Activated naive CD4-positive, alpha-beta T cell treated with anti-CD3 and anti-CD28 coated beads, Interleukin-2, amount 50 U/mL, for 24 hours (primary cell): ENCODE data around the gene THSD4.

Experiments
- H3K27ac Mint-ChIP-seq: one replicate; pipeline ENCODE4 v1.8.0; 2021; ENCODE audit warnings: mild to moderate bottlenecking, mixed read lengths
- H3K27me3 Mint-ChIP-seq: one replicate; pipeline ENCODE4 v1.8.0; 2021; ENCODE audit warnings: mixed read lengths
- H3K36me3 Mint-ChIP-seq: one replicate; pipeline ENCODE4 v1.8.0; 2021; ENCODE audit warnings: mixed read lengths
- H3K4me1 Mint-ChIP-seq: one replicate; pipeline ENCODE4 v1.8.0; 2021; ENCODE audit warnings: mixed read lengths
- H3K4me3 Mint-ChIP-seq: one replicate; pipeline ENCODE4 v1.8.0; 2021; ENCODE audit warnings: mild to moderate bottlenecking, mixed read lengths
- H3K9me3 Mint-ChIP-seq: one replicate; pipeline ENCODE4 v1.8.0; 2021; ENCODE audit warnings: mixed read lengths

Gene THSD4

GRCh38 chr15:71449363-71449762, 334.1 kb downstream of the THSD4 start:
- H3K27ac Mint-ChIP-seq, result no peak overlapping the region
- H3K36me3 Mint-ChIP-seq, result no peaks in the 10 kb centered on the region
- H3K9me3 Mint-ChIP-seq, result no peaks in the 10 kb centered on the region
- H3K27me3 Mint-ChIP-seq, result peaks cover under 1% of the 10 kb centered on the region
- no peaks in the 10 kb centered on the region for H3K4me1 Mint-ChIP-seq
- H3K4me3 Mint-ChIP-seq, result no peak overlapping the region

- Mint-ChIP-seq H3K4me3 (no peak overlapping the region), H3K9me3 (no peaks in the 10 kb centered on the region), H3K27ac (no peak overlapping the region), H3K36me3 (no peaks in the 10 kb centered on the region), H3K27me3 (peaks cover 1% of the 10 kb centered on the region), H3K4me1 (no peaks in the 10 kb centered on the region)
These were observed 334.7 kb downstream of the THSD4 start for GRCh38 chr15:71449956-71450355.

- H3K4me3 Mint-ChIP-seq, result no peak overlapping the region
- H3K4me1 Mint-ChIP-seq, result no peaks in the 10 kb centered on the region
- peaks cover 1% of the 10 kb centered on the region for H3K27me3 Mint-ChIP-seq
- H3K27ac Mint-ChIP-seq, result no peak overlapping the region
- no peaks in the 10 kb centered on the region for H3K9me3 Mint-ChIP-seq
- no peaks in the 10 kb centered on the region for H3K36me3 Mint-ChIP-seq
These were observed 335.9 kb downstream of the THSD4 start for GRCh38 chr15:71451130-71451529.

GRCh38 chr15:71452893-71453292, 337.6 kb downstream of the THSD4 start:
- no peak overlapping the region for H3K4me3 Mint-ChIP-seq
- H3K27me3 Mint-ChIP-seq, result peaks cover 4% of the 10 kb centered on the region
- no peaks in the 10 kb centered on the region for H3K9me3 Mint-ChIP-seq
- no peaks in the 10 kb centered on the region for H3K4me1 Mint-ChIP-seq
- no peaks in the 10 kb centered on the region for H3K36me3 Mint-ChIP-seq
- no peak overlapping the region for H3K27ac Mint-ChIP-seq

GRCh38 chr15:71454462-71454996, 339.3 kb downstream of the THSD4 start:
- peaks cover 4% of the 10 kb centered on the region for H3K27me3 Mint-ChIP-seq
- no peak overlapping the region for H3K4me3 Mint-ChIP-seq
- H3K9me3 Mint-ChIP-seq, result no peaks in the 10 kb centered on the region
- H3K36me3 Mint-ChIP-seq, result no peaks in the 10 kb centered on the region
- no peak overlapping the region for H3K27ac Mint-ChIP-seq
- no peaks in the 10 kb centered on the region for H3K4me1 Mint-ChIP-seq

- Mint-ChIP-seq H3K36me3 (no peaks in the 10 kb centered on the region), H3K27me3 (peaks cover 4% of the 10 kb centered on the region), H3K9me3 (no peaks in the 10 kb centered on the region), H3K4me3 (no peak overlapping the region), H3K27ac (no peak overlapping the region), H3K4me1 (no peaks in the 10 kb centered on the region)
These were observed 339.8 kb downstream of the THSD4 start for GRCh38 chr15:71455107-71455506.

- Mint-ChIP-seq H3K9me3 (no peaks in the 10 kb centered on the region), H3K4me1 (no peaks in the 10 kb centered on the region), H3K36me3 (no peaks in the 10 kb centered on the region), H3K4me3 (no peak overlapping the region), H3K27me3 (peaks cover 4% of the 10 kb centered on the region), H3K27ac (no peak overlapping the region)
These were observed 340.6 kb downstream of the THSD4 start for GRCh38 chr15:71455878-71456277.

- no peaks in the 10 kb centered on the region for H3K4me1 Mint-ChIP-seq
- H3K4me3 Mint-ChIP-seq, result no peak overlapping the region
- no peaks in the 10 kb centered on the region for H3K36me3 Mint-ChIP-seq
- no peak overlapping the region for H3K27ac Mint-ChIP-seq
- H3K9me3 Mint-ChIP-seq, result no peaks in the 10 kb centered on the region
- peaks cover 4% of the 10 kb centered on the region for H3K27me3 Mint-ChIP-seq
These were observed 341.1 kb downstream of the THSD4 start for GRCh38 chr15:71456362-71456761.

- no peak overlapping the region for H3K27ac Mint-ChIP-seq
- peaks cover 4% of the 10 kb centered on the region for H3K27me3 Mint-ChIP-seq
- no peak overlapping the region for H3K4me3 Mint-ChIP-seq
- no peaks in the 10 kb centered on the region for H3K9me3 Mint-ChIP-seq
- no peaks in the 10 kb centered on the region for H3K4me1 Mint-ChIP-seq
- no peaks in the 10 kb centered on the region for H3K36me3 Mint-ChIP-seq
These were observed 341.5 kb downstream of the THSD4 start for GRCh38 chr15:71456811-71457210.

GRCh38 chr15:71458089-71458660, 342.9 kb downstream of the THSD4 start:
- Mint-ChIP-seq H3K27ac (no peak overlapping the region), H3K4me1 (no peaks in the 10 kb centered on the region)

GRCh38 chr15:71461748-71462147, 346.5 kb downstream of the THSD4 start:
- peaks cover 6% of the 10 kb centered on the region for H3K27me3 Mint-ChIP-seq
- no peaks in the 10 kb centered on the region for H3K4me1 Mint-ChIP-seq
- no peaks in the 10 kb centered on the region for H3K9me3 Mint-ChIP-seq
- no peak overlapping the region for H3K27ac Mint-ChIP-seq
- no peaks in the 10 kb centered on the region for H3K36me3 Mint-ChIP-seq
- H3K4me3 Mint-ChIP-seq, result no peak overlapping the region

More at GRCh38 chr15:71458089-71458660, 342.9 kb downstream of the THSD4 start:
- Mint-ChIP-seq H3K4me3 (no peak overlapping the region), H3K9me3 (no peaks in the 10 kb centered on the region), H3K27me3 (peaks cover 5% of the 10 kb centered on the region), H3K36me3 (no peaks in the 10 kb centered on the region)

- no peaks in the 10 kb centered on the region for H3K36me3 Mint-ChIP-seq
- no peak overlapping the region for H3K27ac Mint-ChIP-seq
- no peaks in the 10 kb centered on the region for H3K4me1 Mint-ChIP-seq
- peaks cover 4% of the 10 kb centered on the region for H3K27me3 Mint-ChIP-seq
- no peak overlapping the region for H3K4me3 Mint-ChIP-seq
- H3K9me3 Mint-ChIP-seq, result no peaks in the 10 kb centered on the region
These were observed 347.4 kb downstream of the THSD4 start for GRCh38 chr15:71462638-71463037.

- Mint-ChIP-seq H3K4me3 (no peak overlapping the region), H3K9me3 (no peaks in the 10 kb centered on the region)
These were observed 347.9 kb downstream of the THSD4 start for GRCh38 chr15:71463156-71463665.

GRCh38 chr15:71465131-71465955, 350.1 kb downstream of the THSD4 start:
- no peak overlapping the region for H3K4me3 Mint-ChIP-seq
- no peaks in the 10 kb centered on the region for H3K36me3 Mint-ChIP-seq
- no peaks in the 10 kb centered on the region for H3K4me1 Mint-ChIP-seq
- H3K27me3 Mint-ChIP-seq, result peaks cover 3% of the 10 kb centered on the region
- H3K9me3 Mint-ChIP-seq, result no peaks in the 10 kb centered on the region
- H3K27ac Mint-ChIP-seq, result no peak overlapping the region

More at GRCh38 chr15:71463156-71463665, 347.9 kb downstream of the THSD4 start:
- Mint-ChIP-seq H3K36me3 (no peaks in the 10 kb centered on the region), H3K27me3 (peaks cover 3% of the 10 kb centered on the region), H3K27ac (no peak overlapping the region), H3K4me1 (no peaks in the 10 kb centered on the region)

- no peaks in the 10 kb centered on the region for H3K4me1 Mint-ChIP-seq
- H3K27ac Mint-ChIP-seq, result no peak overlapping the region
- no peaks in the 10 kb centered on the region for H3K9me3 Mint-ChIP-seq
- H3K36me3 Mint-ChIP-seq, result no peaks in the 10 kb centered on the region
- peaks cover 2% of the 10 kb centered on the region for H3K27me3 Mint-ChIP-seq
- H3K4me3 Mint-ChIP-seq, result no peak overlapping the region
These were observed 353.4 kb downstream of the THSD4 start for GRCh38 chr15:71468715-71469114.

GRCh38 chr15:71469413-71469812, 354.1 kb downstream of the THSD4 start:
- H3K4me3 Mint-ChIP-seq, result no peak overlapping the region
- no peaks in the 10 kb centered on the region for H3K4me1 Mint-ChIP-seq

More at GRCh38 chr15:71469413-71469812, 354.1 kb downstream of the THSD4 start:
- Mint-ChIP-seq H3K27me3 (peaks cover 2% of the 10 kb centered on the region), H3K36me3 (no peaks in the 10 kb centered on the region), H3K9me3 (no peaks in the 10 kb centered on the region), H3K27ac (no peak overlapping the region)
